NCI-H1092 (cell line): ENCODE measurements around the gene TRIM38.
"Not testable (repeated sequence)": the region's sequence is repeated elsewhere in the genome, so short reads cannot be mapped to it uniquely, and the experiment has no call there.

Experiments used
- DNase-seq: peaks from one replicate; lab custom pipeline; 2025; lab: John Stamatoyannopoulos, UW

Gene TRIM38

GRCh38 chr6:25942561-25943147 lies 19.9 kb upstream of the TRIM38 start:
- peak; percentile 4 for DNase-seq

DNA sequence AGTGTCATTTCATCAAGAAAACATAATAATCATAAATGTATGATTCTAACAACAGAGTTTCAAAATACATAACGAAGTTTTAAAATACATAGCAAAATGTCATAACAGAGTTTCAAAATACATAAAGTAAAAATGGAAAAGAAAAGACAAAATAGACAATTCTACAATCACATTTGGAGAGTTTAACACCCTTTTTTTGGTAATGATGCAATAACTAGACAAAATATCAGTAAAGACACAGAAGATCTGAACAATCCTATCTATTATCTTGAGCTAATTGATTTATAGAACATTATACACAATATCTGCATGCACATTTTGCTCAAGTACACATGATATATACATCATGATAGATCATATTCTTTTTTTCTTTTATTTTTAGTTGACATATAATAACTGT lies 18.7 kb upstream of the TRIM38 start:
- no peak for DNase-seq

DNA sequence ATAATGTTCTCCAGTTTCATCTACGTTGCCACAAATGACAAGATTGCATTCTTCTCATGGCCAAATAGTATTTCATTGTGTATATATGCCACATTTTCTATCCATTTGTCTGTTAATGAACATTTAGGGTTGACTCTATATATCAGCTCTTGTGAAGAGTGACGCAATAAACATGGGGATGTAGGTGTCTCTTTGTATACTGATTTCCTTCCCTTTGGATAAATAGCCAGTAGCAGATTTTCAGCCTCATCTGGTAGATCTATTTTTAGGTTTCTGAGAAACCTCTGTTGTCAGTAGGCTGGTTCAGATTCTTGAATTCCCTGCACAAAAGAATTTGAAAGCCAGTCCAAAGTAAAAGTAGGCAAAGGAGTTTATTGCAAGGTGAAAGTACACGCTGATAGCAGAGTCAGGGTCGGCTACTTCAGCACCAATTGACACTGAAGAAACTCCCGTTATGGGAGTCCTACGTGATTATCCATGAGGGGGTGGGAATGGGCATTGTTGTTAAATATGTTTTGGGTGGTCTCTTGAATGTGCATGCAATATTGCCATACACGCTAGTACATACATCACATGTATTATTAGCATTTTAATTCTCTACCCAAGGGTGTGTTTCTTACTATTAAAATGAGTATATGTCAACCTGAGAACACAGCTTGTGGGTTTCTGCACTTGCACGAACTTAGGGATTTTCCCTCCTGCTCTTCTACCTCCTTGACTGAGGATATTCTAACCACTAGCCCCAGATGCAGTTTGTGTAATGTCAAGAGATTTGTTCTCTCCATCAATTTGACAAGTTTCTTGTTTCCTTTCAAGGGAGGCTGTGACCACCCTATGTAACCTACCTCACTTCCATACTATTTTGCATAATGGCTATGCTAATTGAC lies 17.7 kb upstream of the TRIM38 start:
- DNase-seq = no peak

DNA sequence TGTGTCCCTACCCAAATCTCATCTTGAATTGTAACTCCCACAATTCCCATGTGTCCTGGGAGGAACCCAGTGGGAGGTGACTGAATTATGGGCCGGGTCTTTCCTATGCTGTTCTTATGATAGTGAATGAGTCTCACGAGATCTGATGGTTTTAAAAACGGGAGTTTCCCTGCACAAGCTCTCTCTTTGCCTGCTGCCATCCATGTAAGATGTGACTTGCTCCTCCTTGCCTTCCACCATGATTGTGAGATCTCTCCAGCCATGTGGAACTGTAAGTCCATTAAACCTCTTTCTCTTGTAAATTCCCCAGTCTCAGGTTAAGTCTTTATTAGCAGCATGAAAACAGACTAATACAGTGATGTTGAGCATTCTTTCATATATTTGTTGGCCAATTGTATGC lies 16.9 kb upstream of the TRIM38 start:
- not testable (repeated sequence) for DNase-seq

DNA sequence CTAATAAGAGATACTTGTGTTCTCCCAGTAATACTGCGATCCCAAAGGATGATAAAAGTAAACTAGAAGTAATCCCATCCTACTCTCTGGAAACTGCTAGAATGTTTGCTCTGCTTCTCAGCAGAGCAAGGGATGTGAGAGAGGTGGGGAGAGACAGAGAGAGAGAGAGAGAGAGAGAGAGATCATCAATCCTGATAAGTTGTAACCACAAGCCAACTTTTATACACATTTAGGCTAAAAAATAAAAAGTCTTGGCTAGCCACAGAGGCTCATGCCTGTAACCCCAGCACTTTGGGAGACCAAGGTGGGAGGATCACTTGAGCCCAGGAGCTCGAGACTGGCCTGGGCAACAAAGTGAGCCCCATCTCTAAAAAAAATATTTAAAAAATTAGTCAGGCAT lies 16.0 kb upstream of the TRIM38 start:
- DNase-seq = no peak

DNA sequence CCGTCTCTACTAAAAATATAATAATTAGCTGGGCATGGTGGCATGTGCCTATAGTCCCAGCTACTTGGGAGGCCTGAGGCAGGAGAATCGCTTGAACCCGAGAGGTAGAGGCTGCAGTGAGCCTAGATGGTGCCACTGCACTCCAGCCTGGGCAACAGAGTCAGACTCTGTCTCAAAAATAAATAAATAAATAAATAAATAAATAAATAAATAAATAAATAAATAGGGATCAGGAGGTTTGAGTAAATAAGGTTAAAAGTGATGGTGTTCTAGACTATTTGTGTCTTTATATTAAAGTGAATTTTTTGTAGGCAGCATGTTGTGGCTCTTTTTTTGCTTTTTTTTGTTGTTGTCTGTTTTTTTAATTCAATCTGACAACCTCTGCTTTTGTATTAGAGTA lies 15.1 kb upstream of the TRIM38 start:
- DNase-seq = not testable (repeated sequence)

- DNase-seq = no peak
Measured at GRCh38 chr6:25949695-25950094, 12.9 kb upstream of the TRIM38 start.

DNA sequence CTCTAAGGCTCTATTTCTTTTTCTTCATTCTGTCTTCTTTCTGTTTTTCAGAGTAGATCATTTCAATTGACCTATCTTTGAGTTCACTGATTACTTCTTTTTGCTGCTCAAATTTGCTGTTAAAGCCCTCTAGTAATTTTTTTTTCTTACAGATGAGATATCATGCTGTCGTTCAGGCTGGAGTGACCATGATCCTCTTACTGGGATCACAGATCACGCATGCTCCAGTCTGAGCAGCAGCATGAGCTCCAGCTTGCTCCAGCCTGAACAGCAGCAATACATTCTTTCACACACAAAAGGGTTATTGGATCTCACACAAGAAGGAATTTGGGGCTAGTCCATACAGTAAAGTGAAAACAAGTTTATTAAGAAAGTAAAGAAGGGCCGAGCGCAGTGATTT lies 12.3 kb upstream of the TRIM38 start:
- no peak for DNase-seq

GRCh38 chr6:25951296-25952032 lies 11.1 kb upstream of the TRIM38 start:
- no peak for DNase-seq

GRCh38 chr6:25952535-25952934 lies 10.1 kb upstream of the TRIM38 start:
- no peak for DNase-seq

DNA sequence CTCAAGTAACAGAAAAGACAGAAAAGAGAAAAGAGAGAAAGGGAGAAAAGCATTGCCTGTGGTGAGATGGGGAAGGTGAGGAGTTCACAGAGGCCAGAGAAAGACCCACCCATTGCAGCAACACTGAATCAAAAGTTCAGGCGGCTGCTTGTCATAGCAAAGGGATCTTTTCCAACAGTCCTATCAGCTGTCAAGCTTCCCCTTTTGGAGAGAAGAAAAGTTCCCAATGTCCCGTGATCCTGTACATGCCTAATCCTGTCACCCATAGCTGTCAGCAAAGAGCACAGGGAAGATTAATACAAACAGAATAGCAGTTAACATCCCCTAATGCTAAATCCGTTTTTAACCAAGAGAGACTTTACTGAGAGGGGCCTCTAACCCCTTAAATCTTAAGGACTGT lies 8.9 kb upstream of the TRIM38 start:
- no peak for DNase-seq

DNA sequence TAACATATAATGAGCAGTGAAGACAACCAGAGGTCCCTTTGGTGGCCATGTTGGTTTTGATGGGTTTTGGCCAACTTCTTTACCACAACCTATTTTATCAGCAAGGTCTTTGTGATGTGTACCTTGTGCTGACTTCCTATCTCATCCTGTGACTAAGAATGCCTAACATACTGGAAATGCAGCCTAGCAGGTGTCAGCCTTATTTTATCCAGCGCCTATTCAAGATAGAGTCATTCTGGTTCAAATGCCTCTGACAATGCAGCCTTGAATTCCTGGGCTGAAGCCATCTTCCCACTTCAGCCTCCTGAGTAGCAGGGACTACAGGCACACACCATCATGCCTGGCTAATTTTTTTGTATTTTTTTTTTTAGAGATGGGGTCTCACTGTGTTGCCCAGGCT lies 7.8 kb upstream of the TRIM38 start:
- DNase-seq = no peak

GRCh38 chr6:25956226-25956625 lies 6.4 kb upstream of the TRIM38 start:
- no peak for DNase-seq

DNA sequence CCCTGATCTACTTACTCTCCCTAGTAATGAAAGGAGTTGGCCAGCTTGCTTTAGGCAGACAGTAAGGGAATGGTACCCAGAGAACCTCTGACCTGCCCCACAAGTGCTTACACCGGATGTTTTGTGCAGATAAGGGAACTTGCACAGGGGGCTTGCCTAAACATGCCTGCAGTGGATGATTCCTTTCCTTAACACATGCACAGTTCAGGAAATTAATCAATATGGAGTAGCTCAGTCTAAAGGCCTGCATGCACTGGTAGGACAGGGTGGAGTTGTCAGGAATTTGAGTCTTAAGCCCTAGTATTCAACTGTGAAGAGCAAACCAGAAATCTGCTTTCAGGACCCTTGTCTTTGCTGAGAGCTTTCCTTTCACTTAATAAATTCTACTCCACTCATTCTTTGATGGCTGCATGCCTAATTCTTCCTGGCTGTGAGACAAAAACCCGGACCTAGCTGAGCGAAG lies 3.9 kb upstream of the TRIM38 start:
- no peak for DNase-seq

DNA sequence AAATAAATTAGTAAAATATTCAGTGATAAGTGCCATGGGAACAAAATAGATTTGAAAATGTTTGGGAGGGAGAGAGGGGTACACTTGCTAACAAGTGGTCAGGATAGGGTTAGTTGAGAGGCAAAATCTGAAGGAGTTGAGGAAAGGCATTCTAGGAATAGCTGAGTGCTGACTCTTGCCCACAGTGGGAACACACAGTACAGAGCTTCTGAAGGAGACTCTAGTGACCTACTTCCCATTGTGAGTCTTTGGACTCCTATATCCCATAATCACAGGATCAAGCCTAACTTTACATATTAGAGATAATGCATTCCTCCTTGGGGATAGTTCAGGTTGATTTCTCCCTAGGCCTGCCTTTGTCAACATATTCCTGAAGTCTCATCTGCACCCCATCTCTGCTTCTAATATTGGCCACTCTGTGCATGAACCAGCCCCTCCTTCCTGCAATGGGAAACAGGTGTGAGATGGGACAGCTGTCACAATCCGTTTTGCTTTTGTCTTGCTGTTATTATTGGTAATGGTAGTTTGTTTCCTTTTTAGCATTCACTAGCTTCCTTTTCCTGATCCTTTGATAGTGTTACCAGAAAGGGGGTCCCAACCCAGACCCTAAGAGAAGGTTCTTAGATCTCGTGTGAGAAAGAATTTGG lies 2.6 kb upstream of the TRIM38 start:
- no peak for DNase-seq

GRCh38 chr6:25960734-25961133 lies 1.9 kb upstream of the TRIM38 start:
- DNase-seq = no peak

- no peak for DNase-seq
Measured at GRCh38 chr6:25961619-25962148, 918 bp upstream of the TRIM38 start.

DNA sequence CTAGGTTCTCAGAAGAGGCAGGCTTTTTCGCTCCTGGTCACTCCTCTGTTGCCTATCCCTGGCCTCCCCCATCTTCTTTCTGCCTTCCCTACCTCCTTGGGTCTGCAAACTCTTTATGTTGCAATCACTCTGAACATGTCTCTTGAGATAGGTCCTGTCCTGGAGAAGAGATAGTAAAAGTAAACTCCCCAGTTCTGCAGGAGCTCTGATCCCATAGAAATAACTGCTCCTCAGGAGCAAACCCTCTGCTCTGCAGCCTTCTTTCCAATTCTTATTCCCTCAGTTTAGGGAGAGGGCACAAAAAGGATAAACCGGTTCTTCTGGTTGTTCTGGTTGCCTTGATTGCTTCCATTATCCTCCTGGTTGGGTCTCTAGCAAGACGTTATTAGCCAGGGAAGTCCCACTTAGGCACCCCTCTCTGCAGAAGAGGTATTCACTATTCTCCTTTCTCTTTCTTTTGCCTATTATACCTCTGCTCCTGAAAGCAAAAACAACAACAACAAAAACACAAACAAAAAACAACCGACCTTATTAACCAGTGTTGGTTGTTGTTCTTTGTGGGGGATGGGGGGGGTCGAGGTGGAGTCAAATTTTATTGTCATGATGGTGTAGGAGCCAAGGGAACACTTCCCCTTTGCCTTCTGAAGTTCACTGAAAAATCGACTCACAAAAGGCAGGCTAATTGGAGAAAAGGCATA lies 973 bp downstream of the TRIM38 start:
- DNase-seq = no peak

GRCh38 chr6:25965058-25965457 lies 2.5 kb downstream of the TRIM38 start:
- DNase-seq = no peak

- DNase-seq = no peak
Measured at GRCh38 chr6:25966711-25967110, 4.1 kb downstream of the TRIM38 start.

GRCh38 chr6:25968769-25969168 lies 6.2 kb downstream of the TRIM38 start:
- DNase-seq = no peak
